Activated CD4-positive, CD25-positive, alpha-beta regulatory T cell treated with anti-CD3 and anti-CD28 coated beads, Interleukin-2, amount 50 U/mL, for 16 hours (primary cell): ENCODE results near the gene PNPLA2.

ENCODE experiments used
- DNase-seq: peaks from one replicate; pipeline ENCODE4 v3.0.0-alpha.2; 2020; ENCODE audit warnings: low read depth, low spot score

Gene PNPLA2

DNA sequence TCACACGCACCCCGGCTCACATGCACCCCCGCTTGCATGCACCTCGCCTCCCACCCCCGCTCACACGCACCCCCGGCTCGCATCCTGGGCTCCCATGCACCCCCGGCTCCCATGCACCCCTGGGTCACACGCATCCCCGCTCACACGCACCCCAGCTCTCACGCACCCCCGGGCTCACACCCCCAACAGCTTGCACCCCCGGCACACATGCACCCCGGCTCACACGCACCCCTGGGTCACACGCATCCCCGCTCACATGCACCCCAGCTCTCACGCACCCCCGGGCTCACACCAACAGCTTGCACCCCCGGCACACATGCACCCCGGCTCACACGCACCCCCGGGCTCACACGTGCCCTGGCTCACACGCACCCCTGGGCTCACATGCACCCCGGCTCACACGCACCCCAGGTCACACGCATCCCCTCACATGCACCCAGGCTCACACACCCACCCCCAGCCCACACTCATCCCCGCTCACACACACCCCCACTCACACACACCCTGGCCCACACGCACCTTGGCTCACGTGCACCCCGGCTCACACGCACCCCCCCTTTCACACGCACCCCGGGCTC is 40.1 kb downstream of the PNPLA2 start:
- no peak for DNase-seq

DNA sequence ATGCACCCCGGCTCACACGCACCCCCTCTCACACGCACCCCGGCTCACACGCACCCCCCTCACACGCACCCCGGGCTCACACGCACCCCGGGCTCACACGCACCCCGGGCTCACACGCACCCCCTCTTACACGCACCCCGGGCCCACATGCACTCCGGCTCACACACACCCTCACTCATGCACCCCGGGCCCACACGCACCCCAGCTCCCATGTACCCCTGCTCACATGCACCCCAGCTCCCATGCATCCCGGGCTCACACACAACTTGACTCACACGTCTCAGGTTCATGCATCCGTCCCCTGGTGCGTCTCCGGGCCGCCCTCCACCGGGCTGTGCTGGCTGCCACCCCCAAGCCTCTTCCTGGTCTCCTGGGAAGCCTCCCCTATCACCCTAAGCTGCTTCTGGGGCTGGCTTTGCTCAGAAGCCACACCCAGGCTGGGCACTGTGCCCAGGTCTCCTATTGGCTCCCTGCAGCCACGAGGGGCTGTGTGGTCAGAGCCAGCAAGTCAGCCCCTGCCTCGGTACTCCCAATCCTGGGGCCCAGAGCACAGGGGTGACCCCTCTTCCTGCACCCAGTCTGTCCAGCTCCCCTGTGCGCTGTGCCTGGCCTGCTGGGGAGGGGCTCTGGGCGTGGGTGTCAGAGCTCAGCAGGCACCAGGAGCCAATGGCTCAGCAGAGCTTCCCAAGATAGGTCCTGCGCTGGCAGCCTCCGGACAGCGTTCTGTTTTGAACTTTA is 40.8 kb downstream of the PNPLA2 start:
- no peak for DNase-seq

DNA sequence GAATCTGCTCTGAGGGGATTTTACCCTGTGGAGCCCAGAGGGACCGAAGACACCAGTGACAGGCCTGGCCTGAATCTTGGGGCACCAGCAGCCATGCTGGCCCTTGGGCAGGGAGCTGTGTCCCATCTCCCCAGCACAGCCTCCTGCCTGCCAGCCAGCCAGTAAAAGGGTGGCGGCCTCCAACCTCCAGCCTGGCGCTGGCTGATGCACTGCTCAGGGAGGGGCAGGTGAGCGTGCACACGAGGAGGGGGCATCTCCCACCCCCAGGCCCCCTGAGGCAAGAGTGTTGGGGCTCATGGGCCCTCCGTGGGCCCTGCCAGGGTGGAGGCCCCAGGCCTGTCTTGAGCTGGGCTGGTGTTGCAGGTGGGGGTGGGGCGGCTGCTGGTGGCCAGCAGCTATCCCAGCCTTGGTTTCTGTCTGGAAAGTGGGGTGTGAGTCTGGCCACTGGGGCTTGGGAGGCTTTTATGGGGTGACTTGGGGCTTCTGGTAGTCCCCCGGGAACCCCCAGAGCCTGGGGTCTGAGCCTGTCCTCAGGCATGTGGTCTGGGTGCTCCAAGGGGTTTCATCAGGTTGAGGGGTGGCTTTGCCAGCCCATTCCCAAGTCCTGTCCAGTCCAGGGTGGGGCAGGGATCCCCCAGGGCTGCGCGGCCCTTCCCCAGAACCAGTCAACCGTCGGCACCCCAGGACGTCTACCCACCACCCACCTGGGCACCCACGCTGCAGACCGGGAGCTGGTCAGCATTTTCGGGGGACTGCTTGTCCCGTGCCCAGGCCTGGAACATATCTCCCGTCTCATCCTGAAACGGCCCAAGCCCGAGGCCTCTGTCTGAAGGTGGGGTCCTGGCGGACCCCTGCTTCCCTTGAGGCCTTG is 41.8 kb downstream of the PNPLA2 start:
- no peak for DNase-seq

DNA sequence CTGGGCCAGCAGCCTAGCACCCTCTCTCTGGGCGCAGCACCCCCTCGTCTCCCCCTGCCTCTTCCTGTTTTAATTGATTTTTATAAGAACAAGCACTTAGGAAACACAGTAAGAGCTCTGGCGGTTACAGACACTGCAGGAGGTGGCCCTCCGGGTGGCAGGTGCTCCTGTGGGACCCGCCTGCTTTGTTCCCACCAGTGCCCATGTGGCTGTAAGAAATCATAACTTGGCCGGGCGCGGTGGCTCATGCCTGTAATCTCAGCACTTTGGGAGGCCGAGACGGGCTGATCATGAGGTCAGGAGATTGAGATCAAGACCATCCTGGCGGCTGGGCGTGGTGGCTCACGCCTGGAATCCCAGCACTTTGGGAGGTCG is 42.4 kb downstream of the PNPLA2 start:
- no peak for DNase-seq

DNA sequence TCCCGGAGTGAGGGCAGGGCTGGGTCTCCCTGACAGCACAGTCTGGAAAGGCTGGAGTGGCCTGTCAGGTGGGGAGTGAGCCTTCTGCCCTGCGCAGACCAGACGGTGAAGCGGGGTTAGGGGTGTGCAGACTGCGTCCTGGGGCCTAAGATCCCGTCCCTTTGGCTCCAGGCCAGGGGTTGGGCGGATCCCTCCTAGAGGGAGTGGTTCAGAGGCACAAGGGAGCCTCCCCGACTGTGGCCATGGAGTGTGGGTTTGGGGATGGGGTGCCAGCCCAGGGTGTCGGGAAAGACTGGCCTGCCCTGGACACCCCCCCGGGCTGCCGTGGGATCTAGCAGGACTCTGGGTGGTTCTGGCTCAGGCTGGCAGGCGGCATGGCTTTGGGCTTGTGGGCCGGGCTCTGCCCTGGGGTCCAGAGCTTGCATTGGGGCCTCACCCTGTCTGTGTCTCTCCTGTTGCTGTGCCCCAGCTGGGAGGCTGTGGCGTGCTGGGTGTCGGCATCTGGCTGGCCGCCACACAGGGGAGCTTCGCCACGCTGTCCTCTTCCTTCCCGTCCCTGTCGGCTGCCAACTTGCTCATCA is 43.5 kb downstream of the PNPLA2 start:
- DNase-seq, result no peak

DNA sequence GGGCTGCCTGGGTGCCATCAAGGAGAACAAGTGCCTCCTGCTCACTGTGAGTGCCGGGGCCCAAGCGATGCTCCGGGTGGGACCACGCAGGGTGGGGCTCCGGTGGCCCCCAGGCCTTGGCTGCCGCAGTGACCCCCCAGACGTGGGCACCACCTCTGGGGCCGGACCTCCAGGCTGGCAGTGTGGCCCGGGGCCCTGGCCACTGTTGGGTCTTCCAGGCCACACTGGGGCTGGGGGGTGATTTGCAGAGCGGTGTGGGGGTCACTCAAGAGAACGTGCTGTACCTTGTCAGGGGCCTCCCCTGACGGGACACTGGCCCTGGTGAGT is 43.9 kb downstream of the PNPLA2 start:
- no peak for DNase-seq

DNA sequence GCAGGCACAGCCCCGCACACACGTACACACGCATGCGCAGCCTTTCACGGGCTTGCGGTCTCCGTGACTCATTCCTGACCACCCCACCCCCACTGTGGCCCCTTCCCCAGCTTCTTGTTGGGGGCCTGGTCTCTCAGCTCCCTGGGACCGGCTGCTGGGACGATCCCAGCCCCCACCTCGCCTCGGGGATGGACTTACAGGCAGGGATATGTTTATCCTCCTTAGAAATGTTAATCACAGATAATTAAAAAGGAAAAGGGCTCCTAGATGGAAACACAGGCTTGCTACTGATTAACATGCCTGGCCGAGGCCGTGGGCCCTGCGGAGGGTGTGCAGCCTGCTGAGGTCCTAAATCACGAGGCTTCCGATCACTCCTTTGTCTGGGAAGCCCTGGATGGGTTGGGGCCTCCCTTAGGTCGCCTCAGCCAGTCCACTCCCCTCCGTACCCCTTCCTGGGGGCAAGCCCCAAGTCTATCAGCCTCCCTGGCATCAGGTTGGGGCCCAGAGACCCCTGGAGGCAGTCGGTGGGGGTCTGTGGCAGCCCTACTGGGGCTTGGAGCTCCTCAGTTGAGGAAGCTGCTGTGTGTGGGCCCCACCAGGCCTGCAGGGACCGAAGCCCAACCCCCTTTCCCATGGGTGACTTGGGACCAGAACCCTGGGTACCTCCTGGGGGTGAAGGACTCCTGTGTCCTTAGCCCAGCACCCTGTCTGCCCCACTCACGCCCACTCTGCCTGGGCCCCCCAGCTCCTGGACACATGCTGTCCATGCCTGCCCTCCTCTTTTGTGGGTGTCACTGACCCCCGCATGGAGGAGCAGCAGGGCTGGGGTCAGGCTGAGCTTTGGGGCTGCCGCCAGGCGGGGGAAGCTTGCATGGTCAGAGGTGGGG is 44.6 kb downstream of the PNPLA2 start:
- DNase-seq, result no peak

DNA sequence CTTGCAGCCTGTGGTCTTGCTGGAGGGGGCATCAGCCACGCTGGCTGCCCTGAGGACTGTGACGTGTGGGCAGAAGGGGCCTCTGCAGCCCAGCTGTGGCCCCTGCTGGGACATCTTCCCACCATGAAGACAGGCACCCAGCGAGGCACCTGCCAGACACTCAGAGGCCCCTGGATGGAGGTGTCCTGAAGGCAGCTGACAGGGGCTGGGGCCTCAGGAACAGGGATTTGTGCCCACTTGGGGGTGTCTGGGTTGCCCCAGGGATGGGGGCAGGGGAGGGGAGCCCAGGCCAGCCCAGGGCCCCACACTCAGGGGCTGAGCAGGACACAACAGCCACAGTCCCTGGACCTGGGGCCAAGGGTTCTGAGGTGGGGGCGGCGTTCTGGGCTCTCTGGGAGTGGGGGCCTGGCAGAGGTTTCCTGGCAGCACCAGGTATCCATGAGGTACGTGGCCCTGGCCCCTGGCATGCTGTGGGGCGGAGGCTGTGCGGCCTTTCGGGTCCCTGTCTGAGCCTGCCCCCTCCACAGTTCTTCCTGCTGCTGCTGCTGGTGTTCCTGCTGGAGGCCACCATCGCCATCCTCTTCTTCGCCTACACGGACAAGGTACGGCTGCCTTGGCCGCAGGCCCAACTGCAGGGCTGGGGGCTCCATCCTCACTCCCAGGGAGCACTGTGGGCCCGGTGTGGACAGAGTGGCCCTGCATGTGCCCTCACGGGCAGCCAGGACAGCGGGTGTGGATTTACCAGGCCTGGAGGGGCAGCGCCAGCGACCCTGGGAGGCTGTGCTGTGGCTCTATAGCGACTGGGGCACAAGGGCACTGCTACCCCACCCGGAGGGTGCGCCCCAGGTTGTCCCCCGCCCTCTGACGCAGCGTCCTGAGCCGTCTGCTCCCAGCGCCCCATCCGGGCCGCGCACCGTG is 45.5 kb downstream of the PNPLA2 start:
- no peak for DNase-seq

DNA sequence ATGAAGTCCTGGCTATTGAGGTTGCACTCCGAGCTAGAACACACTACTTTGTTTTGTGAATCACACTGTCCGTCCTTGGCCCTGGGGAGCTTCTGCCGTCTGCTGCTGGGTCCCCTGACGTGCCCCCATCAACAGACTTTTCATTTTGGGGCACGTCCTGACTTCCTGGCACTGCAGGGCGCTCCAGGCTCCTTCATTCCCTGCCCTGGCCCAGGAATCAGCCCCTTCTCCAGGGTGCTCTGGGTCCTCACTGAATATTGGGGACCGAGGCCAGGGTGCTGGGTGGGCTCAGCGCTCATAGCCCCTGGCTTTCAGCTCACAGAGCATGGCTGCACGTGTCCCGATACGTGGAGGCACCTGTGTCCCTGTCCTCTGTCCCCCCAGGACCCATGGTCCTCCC is 46.2 kb downstream of the PNPLA2 start:
- DNase-seq, result no peak

DNA sequence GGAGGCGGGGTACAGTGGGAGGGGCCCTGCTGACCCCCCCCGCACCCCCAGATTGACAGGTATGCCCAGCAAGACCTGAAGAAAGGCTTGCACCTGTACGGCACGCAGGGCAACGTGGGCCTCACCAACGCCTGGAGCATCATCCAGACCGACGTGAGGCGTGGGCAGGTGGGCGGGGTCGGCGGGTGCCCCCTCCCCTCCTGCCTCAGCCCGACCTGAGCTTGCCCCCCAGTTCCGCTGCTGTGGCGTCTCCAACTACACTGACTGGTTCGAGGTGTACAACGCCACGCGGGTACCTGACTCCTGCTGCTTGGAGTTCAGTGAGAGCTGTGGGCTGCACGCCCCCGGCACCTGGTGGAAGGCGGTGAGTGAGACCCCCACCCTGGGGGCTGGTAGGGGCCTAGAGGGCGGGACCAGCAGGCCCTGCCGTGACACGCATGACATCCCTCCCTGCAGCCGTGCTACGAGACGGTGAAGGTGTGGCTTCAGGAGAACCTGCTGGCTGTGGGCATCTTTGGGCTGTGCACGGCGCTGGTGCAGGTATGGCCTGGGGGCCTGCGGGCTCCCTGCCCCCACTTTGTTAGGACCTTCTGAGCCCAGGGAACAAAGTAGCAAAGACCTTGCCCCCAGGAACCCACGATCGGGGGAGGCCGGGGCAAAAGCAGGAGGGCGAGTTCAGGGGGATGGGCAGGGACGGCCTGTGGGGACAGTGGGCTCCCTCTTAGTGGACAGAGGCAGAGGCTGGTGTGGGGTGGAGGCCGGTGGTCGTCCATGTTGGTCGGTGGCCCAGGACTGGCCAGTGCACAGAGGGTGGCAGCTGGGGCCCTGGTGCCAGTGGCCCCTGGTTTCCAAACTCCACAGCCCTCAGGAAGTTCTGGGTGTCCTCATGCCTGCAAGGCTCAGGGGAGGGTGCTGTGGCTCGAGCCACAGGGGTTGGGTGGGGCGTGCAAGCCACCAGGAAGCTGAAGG is 47.0 kb downstream of the PNPLA2 start:
- DNase-seq, result no peak

DNA sequence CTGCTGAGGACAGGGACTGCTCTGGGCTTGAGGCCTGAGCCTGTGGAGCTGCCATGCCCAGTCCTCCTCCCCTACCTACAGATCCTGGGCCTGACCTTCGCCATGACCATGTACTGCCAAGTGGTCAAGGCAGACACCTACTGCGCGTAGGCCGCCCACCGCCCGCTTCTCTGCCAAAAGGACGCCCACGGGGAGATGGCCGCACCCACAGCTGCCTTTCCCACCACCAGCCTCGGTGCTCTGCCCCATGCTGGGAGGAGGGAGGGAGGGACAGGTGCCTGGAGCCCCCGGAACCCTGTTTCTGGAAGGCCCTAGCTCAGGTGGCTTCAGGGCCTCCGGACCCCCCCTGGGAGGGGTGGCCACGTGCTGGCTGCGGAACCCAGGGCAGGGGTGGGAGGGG is 47.8 kb downstream of the PNPLA2 start:
- DNase-seq, result no peak

DNA sequence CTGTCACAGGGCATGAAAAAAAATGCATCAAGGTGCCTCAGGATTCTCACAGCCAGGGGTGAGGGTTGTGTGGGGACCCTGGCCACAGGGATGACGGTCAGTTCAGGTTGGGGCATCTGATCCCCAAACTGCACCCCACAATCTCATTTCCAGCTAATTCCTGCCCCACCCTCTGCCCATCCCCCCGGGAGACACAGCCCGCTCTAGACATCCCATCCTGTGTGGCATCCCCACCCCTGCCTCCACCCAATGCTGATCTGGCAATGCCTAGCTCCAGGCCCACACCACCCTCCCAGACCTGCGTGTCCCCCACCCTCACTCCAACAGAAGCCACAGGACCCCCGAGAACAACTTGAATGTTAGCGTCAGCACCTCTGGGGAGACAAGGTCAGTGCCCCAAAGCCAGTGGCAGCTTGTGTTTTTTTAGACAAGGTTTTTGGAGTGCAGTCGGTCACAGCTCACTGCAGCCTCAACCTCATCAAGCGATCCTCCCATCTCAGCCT is 49.2 kb downstream of the PNPLA2 start:
- no peak for DNase-seq

DNA sequence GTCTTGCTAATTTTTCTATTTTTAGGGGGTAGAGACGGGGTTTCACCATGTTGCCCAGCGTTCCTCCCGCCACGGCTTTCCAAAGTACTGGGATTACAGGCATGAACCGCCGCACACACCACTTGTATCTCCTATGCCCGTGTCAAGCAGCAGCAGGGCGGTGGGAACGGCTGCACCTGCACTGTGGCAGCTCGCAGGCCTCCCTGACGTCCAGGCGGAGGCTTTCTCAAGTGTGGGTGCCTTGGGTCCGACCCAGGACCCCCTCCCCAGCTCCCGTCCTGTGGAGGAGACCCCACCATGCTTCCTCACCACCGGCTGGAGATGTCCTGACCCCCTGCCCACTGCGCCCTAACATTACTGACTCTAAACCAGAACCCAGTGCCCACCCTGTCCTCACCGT is 49.7 kb downstream of the PNPLA2 start:
- DNase-seq, result no peak

DNA sequence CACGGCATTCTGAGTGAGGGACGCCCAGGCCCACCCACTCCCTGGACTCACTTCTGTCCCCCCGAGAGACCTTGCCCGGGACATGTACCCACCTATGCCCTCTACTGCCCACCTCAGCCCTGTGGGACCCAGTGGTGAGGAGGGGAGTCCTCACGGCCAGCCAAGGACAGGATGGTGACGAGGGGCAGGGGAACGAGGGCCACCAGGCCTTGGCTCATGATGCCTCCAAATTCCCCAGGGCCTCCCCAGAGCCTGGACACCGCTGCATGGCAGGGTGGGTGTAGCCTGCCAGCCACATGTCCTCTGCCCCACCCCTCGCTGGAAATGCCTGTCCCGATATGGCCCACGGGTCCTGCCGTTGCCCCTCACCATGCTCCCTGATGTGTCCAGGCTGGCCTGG is 50.1 kb downstream of the PNPLA2 start:
- DNase-seq, result no peak

DNA sequence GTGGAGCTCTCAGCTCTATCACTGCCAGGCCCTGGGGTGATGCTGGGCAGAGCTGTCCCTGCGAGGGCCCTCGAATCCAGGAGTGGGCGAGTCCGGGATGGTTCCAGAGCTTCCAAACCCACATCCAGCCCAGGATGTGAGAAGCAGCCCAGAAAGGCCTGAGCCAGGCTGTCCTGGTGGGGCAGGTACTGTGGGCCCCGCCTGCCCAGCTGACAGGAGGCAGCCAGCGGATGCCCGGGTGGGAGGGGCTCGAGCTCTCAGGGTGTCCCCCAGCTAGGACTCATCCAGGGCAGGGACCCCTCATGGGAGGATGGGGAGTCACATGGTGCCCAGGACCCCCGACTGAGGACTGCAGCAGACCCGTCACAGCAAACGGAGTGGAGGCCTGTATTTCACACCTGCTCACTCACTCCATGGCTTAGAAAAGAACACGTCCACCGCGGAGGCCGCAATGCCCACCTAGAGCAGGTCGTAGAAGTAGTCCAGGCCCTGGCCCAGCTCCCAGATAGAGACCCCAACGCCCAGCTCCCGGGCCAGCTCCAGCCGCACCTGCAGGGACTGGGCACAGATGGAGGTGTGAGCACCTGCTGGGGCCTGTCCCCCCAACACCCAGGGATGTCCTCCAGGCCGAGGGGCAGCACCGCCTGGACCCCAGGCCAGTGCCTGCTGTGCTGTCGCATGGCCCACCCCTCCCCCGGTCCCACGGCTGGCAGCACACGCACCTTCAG is 50.8 kb downstream of the PNPLA2 start:
- DNase-seq, result no peak

DNA sequence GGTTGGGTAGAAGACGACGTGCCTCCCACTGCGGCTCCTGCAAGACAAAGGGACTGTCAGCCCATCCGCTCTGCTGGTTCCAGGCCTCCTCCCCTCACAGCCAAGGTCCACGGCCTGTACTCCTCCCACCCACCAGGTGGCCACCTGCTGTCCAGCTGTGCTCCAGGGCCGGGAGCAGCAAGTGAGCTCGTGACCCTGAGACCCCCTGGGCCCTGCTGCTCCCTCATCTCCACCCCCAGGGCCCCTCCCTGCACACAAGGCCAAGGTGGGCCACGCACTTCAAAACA is 51.4 kb downstream of the PNPLA2 start:
- no peak for DNase-seq

DNA sequence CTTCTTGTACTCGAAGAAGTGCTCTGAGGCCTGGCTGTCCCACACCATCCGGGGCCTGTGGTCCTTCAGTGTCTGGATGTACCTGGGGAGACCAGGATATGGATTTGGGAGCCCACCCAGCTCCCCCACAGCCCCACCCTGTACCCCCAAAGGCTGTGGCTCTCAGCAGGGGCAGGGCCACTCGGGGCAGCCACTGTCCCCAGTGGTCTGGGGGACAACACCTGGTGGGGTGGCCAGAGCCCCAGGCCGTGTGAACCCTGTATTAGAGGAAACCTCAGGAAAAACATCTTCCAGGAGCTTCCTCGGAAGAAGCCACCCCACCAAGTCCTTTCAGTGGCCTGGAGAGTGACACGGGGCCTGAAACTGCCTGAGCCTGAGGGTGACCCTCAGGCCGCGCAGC is 51.7 kb downstream of the PNPLA2 start:
- no peak for DNase-seq

DNA sequence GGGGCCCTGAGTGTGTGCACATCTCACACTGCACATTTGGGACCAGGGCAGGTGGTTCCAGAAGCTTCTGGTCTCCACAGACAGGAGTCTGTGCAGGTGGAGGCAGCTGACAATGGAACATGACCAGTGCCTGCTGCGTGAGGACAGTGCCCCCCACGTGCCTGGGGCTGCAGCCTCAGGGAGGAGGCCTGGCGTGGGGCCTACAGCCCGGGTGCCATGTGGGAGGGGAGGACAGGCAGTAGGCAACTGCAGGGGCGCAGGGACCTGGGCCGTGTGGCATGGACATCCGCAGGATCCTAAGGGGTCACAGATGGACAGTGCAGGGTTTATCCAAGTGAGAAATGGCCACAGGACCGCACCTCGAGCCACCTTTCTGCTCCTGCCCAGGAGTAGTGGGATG is 52.8 kb downstream of the PNPLA2 start:
- DNase-seq, result no peak

DNA sequence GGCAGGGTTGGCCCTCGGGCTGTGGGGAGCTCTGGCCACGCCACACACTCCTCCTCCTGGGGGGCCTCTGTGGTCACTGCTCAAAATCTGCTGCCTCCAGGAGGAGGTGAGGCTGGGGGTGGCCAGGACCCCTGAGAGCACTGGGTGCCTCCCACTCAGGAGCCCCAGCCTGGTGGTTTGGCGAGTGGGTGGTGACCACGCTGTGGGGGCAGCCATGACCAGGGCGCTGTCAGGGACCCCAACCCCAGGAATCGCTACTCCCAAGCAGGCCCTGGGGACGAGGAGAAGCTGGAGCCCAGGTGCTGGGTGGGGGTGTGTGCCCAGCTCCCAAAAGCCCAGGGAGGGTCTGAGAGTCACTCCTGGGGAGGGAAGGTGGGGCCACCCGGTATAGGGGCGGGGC is 54.1 kb downstream of the PNPLA2 start:
- DNase-seq, result no peak
